Measurements from ENCODE around the gene CSAG3. TPM values are rescaled to one million over a fixed set of nuclear protein-coding genes. Genes with fewer than 3 reads are reported as not detected.

Gene CSAG3
- total RNA-seq (2022; extraction: Qiagen RNA extraction; ENCODE audit: low read depth): not detected in 5 replicates

DNA sequence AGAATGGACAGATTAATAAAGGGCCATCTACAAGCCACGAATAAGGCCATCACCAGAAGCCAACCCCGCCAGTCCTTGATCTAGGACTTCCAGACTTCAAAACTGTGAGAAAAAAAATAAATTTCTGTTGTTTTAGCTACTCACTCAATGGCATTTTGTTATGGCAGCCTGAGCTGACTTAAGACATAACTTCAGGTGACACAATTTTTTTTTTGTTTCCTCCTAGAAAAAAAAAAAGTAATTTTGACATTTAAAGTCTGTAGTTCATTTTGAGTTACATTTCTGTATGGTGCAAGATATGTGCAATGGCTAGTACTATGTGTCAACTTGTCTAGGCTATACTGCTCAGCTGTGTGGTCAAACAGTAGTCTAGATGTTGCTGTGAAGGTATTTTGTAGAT, at the start of gene CSAG3:
TSS of gene CSAG3 (plus strand) at position 301 of the 400 bp plus-strand sequence.

GRCh38 chrX:152713815-152714787, 44.9 kb upstream of the CSAG3 start, which contains the start of gene MAGEA2B:
Gene MAGEA2B (plus strand): TSS chrX:152714628. CDS start chrX:152717107, 2,479 bp downstream.

DNA sequence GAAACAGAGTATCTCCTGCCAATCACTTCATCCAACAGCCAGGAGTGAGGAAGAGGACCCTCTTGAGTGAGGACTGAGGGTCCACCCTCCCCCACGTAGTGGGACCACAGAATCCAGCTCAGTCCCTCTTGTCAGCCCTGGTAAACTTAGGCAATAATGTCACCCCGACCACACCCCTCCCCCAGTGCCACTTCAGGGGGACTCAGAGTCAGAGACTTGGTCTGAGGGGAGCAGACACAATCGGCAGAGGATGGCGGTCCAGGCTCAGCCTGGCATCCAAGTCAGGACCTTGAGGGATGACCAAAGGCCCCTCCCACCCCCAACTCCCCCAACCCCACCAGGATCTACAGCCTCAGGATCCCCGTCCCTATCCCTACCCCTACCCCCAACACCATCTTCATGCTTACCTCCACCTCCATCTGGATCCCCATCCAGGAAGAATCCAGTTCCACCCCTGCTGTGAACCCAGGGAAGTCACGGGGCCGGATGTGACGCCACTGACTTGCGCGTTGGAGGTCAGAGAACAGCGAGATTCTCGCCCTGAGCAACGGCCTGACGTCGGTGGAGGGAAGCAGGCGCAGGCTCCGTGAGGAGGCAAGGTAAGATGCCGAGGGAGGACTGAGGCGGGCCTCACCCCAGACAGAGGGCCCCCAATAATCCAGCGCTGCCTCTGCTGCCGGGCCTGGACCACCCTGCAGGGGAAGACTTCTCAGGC, 25.6 kb upstream of the CSAG3 start, which contains the start of the genes CSAG1 and MAGEA12:
TSS of gene CSAG1 (minus strand) at position 461 of the 715 bp plus-strand sequence. CDS start 1,261 bp downstream, outside the sequence.
TSS of gene MAGEA12 (plus strand) at position 497 of the 715 bp plus-strand sequence. CDS start 2,405 bp downstream, outside the sequence.

GRCh38 chrX:152753686-152754650, 5.0 kb upstream of the CSAG3 start, which contains the start of gene MAGEA2:
Gene MAGEA2 (minus strand): TSS chrX:152753842. CDS start chrX:152751363, 2,479 bp downstream.

GRCh38 chrX:152769549-152770289, 10.7 kb downstream of the CSAG3 start, which contains the start of gene MAGEA6:
Gene MAGEA6 (minus strand): TSS chrX:152769689. CDS start chrX:152767650, 2,039 bp downstream.

Other genes starting within 250 kb of the CSAG3 start
- gene GABRQ, start 121.3 kb upstream of the CSAG3 start, total RNA-seq (2022; extraction: Qiagen RNA extraction; ENCODE audit: low read depth): 0.18 to 0.27 TPM (median 0.23 TPM) in 5 replicates
- gene MAGEA3, start 60.4 kb upstream of the CSAG3 start, total RNA-seq (2022; extraction: Qiagen RNA extraction; ENCODE audit: low read depth): 2.6 to 4.7 TPM (median 3.8 TPM) in 5 replicates
- gene CSAG2, start 49.9 kb upstream of the CSAG3 start, total RNA-seq (2022; extraction: Qiagen RNA extraction; ENCODE audit: low read depth): not detected in 5 replicates
- gene MAGEA2B, start 44.6 kb upstream of the CSAG3 start, total RNA-seq (2022; extraction: Qiagen RNA extraction; ENCODE audit: low read depth): not detected in 5 replicates
- 0.17 to 0.45 TPM (median 0.26 TPM) in 4 of 5 replicates, not detected in the other for gene CSAG1, start 25.5 kb upstream of the CSAG3 start, total RNA-seq (2022; extraction: Qiagen RNA extraction; ENCODE audit: low read depth)
- 0.13 to 0.22 TPM (median 0.17 TPM) in 5 replicates for gene MAGEA12, start 25.5 kb upstream of the CSAG3 start, total RNA-seq (2022; extraction: Qiagen RNA extraction; ENCODE audit: low read depth)
- 0.16 to 0.24 TPM in 2 of 5 replicates, not detected in the others for gene MAGEA2, start 5.4 kb upstream of the CSAG3 start, total RNA-seq (2022; extraction: Qiagen RNA extraction; ENCODE audit: low read depth)
- 10.6 to 13.7 TPM (median 12.4 TPM) in 5 replicates for gene MAGEA6, start 10.5 kb downstream of the CSAG3 start, total RNA-seq (2022; extraction: Qiagen RNA extraction; ENCODE audit: low read depth)
- 68.5 to 80.9 TPM (median 76.0 TPM) in 5 replicates for gene CETN2, start 71.5 kb downstream of the CSAG3 start, total RNA-seq (2022; extraction: Qiagen RNA extraction; ENCODE audit: low read depth)
- gene NSDHL, start 71.8 kb downstream of the CSAG3 start, total RNA-seq (2022; extraction: Qiagen RNA extraction; ENCODE audit: low read depth): 40.5 to 48.5 TPM (median 44.2 TPM) in 5 replicates
- gene ZNF185, start 138.8 kb downstream of the CSAG3 start, total RNA-seq (2022; extraction: Qiagen RNA extraction; ENCODE audit: low read depth): 6.9 to 9.3 TPM (median 8.6 TPM) in 5 replicates
- gene PNMA5, start 234.9 kb downstream of the CSAG3 start, total RNA-seq (2022; extraction: Qiagen RNA extraction; ENCODE audit: low read depth): not detected in 5 replicates

Measured in A549 treated with GW870086 at 1 μM for 4 hours (cell line).